GM21526 (cell line): ENCODE data around the gene RIF1.
A peak's percentile ranks its signal among the peaks of the same experiment; 100 is the strongest.
"Not testable (repeated sequence)": the region's sequence is repeated elsewhere in the genome, so short reads cannot be mapped to it uniquely, and the experiment has no call there.

Experiments used
- ATAC-seq: cut with Tn5 transposase; IDR thresholded peaks from one replicate; pipeline ENCODE4 v1.9.1; 2021; ENCODE audit warnings: moderate library complexity; ENCODE audit not compliant: unreplicated experiment, low FRiP score

RIF1 gene

DNA sequence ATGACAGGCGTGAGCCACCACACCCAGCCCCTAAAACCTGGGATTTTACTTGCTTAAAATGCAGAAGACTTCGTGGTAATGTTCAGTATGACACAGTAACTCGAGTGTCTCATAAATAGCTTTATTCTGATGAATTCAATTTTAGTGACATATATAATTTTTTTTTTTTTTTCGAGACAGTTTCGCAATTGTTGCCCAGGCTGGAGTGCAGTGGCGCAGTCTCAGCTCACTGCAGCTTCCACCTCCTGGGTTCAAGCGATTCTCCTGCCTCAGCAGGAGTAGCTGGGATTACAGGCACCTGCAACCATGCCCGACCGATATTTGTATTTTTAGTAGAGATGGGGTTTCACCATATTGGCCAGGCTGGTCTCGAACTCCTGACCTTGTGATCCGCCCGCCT is 12.0 kb downstream of the RIF1 start:
- not testable (repeated sequence) for ATAC-seq

DNA sequence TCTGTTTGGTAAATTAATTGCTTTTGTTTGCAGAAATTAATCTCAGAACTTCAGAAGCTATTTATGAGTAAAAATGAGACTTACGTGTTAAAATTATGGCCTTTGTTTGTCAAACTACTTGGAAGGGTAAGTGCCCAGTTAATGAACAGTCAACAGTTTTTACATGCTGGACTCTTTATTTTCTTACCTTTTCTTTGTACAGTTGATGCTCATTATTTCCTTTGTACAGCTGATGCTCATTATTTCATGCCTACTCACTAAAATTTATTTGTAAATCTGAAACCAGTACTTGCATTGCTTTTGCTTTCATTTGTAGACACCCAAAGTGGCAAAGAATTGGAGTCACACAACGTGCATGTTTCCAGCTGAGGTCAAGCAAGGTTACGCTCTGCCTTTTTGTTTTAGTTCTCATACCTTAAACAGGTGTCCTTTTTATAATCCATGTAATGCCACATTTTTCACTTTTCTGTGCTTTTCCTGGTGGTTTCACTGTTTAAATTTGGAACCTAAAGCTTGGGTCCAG is 13.3 kb downstream of the RIF1 start:
- ATAC-seq: peak; percentile 66

DNA sequence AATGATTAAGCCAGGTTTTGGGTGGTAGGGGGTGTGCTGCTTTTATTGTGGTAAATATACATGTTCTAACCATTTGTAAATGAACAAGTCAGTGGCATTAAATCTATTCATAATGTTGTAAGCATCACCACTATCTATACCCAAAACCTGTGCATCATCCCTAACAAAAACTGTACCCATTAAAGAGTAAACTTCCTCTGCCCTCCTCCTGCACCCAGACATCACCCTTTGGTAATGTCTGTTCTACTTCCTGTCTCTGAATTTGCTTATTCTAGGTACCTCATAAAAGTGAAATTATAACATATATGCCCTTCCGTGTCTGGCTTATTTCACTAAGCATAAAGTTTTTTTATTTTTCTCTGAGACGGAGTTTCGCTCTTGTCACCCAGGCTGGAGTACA is 14.1 kb downstream of the RIF1 start:
- ATAC-seq: no peak

DNA sequence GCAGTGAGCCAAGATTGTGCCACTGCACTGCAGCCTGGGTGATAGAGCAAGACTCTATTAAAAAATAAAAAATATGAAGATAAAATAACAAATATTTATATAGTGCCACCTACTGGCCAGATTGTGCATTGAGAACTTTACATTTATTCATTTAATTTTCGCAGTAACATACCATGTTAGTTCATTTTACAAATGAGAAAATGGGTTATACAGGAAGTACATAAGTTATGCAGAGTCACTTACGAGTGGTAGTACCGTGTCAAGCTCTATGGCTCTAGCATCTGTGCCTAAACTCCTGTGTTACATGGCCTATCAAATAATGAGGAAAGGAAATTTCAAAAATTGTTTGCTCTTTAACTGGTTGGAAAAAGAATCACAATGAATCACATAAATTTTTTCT is 27.9 kb downstream of the RIF1 start:
- ATAC-seq: no peak

DNA sequence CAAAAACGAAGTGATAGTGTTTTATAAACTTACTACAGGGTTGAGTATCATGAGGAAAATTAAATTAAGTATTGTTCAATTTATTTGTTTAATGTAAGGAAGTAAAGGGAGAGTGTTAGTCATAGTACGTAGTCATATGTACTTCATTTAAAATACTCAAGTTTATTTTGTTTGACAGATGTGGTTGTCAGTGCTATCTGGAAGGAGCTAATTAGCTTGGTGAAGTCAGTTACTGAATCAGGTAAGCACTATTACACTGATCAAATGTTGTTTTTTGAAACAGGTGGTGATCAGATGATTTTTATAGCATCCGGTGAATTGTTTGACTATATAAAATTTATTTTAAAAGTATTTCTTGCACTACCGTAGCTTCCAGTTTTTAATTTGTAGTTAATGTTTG is 28.8 kb downstream of the RIF1 start:
- no peak for ATAC-seq

DNA sequence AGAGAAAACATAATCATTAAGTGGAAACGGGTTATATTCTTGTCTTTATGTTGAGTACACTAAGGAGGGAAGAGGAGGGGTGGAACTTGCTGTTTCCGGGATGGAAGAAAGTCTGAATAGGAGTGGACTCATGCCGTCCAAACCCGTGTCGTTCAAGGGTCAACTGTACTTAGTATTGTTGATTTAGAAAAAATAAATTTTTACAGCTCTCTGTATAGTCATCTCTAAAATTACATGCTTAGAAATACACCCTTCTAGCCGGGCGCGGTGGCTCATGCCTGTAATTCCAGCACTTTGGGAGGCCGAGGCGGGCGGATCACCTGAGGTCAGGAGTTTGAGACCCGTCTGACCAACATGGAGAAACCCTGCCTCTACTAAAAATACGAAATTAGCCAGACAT is 29.4 kb downstream of the RIF1 start:
- no peak for ATAC-seq

DNA sequence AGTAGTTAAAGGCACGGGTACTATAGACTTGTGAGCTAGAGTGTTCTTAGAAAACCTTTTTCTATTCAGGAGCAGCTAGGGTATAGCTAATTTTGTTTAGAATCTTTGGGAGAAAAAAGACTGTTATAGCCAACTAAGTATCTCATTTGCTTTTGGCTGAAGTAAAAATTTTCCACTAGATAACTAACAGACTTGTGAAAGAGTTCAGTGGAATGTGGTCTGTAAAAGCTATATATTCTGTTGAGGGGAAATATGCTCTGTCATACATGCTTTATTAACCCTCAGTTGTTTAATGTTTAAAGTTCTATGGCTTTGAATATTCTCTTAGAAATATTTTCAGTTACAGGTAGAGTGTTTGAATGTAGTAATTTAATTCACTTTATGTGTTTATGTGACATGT is 49.7 kb downstream of the RIF1 start:
- no peak for ATAC-seq

DNA sequence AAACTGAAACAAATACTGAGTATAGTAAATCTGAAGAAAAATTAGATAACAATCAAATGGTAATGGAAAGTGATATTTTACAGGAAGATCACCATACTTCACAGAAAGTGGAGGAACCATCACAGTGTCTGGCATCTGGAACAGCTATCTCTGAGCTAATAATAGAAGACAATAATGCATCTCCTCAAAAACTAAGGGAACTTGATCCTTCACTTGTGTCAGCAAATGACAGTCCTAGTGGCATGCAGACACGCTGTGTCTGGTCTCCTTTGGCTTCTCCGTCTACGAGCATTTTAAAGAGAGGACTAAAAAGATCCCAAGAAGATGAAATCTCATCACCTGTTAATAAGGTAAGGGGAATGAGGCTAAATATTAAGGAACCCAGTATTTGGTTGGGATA is 56.1 kb downstream of the RIF1 start:
- ATAC-seq: no peak

DNA sequence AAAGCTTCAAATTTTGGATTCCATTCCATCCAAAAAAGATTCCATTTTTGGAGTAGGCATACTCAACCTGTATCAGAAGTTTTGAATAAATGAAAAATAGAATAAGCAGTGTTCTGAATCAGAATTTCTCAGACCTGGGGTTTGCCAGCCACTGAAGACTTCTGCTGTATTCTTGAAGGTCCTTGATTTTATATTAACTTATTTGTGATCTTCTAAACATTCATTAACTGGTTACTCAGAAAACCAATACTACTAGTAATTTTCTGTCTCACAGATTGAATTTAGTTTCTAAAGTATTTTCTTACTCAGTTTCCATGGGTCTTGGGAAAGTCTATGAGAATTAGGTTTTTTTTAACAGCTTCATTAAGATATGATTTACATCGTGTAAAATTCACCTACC is 60.9 kb downstream of the RIF1 start:
- ATAC-seq: no peak

DNA sequence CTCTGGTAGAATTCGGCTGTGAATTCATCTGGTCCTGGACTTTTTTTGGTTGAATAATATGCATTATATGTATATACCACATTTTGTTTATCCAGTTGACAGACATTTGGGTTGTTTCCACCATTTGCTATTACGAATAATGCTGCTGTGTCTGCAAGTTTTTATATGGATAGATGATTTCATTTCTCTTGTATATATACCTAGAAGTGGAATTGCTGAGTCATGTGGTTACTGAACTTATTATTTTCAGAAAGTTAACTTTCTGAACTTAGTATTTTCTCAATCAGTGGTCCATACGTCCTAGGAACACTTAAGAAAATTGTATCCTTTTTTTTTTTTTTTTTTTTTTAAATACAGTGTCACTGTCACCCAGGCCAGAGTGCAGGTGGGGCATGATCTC is 63.3 kb downstream of the RIF1 start:
- no peak for ATAC-seq

DNA sequence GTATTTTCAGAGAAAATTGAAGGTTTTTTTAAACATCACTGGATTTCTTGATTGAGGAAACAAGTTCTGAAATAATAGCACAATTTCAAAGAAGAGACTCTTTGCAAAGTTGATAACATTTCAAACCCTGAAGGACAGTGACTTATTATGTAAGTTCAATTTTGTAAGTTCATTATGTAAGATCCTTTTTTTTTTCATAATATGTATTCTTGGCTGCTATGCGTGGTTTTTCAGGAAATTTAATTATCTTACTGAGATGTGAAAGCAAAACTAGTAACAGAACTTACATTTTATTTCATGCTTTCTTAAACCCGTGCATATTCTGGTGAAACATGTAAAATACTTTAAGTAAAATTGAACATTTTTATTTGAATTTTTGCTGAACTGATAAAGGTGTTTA is 65.4 kb downstream of the RIF1 start:
- no peak for ATAC-seq

DNA sequence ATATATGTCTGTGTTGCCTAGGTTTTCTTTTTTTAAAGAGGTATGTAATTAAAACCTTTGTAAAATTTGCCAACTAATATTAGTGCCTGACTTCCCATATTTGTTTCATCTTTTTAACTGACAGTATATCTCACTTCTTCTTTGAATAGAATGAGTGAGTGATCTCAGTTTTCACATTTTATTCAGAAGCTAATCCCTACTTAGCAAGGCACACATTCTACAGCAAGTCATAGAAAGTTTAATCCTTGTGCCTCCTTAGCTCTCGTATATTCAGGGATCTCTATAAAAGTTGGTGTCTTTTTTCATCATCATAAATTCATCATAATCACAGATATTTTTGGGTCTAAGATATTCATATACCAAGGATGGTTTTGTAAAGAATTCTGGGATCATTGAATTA is 66.6 kb downstream of the RIF1 start:
- ATAC-seq: no peak

DNA sequence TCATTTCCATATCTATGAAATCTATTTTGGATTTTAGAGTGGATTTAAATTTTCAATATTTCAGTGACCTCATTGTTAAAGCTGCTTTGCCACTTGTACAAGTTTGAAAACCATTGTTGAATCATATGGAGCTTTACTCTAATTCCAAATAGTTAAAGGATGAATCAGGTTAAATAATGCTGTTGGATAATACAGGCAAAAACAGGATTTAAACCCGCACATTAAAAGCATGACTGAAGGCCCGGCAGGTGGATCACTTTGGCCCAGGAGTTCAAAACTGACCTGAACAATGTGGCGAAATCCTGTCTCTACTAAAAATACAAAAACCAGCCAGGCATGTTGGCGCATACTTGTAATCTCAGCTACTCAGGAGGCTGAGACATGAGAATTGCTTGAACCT is 68.3 kb downstream of the RIF1 start:
- ATAC-seq: no peak

DNA sequence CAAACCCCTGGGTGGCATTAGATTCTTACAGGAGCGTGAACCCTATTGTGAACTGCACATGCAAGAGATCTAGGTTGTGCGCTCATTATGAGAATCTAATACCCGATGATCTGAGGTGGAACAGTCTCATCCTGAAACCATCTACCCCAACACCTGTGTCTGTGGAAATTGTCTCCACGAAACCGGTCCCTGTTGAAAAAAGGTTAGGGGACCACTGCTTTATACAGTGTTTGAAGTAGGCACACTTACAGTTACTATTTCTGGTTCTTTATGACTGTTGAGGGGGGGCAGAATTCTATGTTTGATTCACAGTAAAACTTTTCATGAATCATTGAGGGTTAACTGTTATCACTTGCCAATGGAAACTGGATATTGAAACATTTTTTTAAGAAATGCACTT is 72.0 kb downstream of the RIF1 start:
- ATAC-seq: no peak

DNA sequence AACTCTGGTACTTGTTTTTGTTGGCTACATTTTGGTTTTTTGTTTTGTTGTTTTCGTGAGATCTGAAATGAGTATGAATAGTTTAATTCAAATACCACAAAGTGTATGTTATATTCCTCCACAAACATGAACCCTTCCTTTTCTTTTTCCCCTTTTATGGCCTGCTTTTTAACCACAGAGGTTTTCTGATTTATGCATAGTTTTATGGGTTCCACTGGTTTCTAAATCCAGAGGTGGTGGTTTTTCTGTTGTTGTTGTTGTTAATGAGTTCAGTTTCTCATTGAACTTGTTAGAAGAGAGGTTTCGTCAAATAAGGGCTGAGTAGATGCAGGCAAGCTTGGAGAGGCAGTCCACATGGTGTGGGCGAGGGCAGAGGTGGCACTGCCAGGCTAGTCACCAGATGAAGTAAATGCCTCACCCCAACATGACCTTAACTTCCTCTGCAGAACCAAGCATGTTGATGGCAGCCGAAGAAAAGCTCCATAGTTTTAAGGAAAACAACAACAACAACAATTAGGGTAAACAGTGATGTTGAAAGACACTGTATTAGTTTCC is 72.5 kb downstream of the RIF1 start:
- ATAC-seq: no peak

DNA sequence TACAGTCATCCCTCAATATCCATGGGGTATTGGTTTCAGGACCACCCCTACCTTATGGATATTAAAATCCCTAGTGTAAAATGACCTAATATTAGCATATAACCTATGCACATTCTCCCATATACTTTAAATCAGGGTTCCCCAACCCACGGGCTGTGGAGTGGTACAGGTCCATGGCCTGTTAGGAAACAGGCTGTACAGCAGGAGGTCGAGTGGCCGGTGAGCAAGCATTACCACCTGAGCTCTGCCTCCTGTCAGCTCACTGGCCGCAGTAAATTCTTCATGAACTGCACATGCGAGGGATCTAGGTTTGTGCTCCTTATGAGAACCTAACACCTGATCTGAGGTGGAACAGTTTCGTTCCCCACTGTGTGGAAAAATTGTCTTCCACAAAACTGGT is 73.8 kb downstream of the RIF1 start:
- no peak for ATAC-seq

DNA sequence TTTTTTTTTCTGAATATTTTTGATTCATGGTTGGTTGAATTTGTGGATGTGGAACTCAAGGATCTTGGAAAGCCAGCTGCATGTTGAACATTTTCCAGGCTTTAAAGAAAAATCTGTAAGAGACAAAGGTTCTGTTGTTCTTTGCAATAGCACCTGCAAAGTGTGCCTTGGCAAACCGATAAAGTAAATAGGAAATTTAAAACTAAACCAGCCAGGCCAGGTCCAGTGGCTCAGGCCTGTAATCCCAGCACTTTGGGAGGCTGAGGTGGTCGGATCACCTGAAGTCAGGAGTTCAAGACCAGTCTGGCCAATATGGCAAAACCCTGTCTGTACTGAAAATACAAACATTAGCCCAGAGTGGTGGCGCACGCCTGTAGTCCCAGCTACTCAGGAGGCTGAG is 74.4 kb downstream of the RIF1 start:
- ATAC-seq: no peak

DNA sequence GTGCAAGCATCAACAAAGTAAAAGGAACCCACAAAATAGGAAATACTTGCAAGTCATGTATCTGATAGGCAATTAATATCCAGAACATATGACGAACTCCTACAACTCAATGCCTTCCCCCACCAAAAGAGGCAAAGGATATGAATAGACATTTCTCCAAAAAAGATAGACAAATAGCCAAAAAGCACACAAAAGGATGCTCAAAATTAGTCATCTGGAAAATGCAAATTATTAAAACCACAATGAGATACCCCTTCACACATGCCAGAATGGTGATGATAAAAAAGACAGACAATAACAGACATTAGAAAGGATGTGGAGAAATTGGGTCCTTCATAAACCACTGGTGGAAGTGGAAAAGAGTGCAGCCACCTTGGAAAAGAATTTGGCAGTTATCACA is 76.4 kb downstream of the RIF1 start:
- ATAC-seq: no peak

DNA sequence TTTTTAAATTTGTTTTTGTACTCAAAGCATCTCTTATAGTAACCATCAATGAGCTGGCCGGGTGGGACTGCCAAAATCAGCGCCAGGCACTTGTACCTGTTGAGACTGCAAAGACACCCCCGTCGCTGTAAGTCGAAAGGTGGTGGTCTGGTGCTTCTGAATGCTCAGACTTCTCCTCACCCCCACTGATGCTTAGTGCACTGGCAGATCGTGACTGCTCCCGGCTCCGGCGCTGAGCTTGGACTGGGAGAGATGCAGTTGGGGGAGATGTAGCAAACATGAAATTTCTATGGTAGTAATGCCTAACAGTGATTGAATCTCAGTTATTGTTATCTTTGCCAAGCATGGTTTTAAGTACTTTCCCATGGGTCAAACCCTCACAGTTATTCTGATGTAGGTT is 80.6 kb downstream of the RIF1 start:
- no peak for ATAC-seq

DNA sequence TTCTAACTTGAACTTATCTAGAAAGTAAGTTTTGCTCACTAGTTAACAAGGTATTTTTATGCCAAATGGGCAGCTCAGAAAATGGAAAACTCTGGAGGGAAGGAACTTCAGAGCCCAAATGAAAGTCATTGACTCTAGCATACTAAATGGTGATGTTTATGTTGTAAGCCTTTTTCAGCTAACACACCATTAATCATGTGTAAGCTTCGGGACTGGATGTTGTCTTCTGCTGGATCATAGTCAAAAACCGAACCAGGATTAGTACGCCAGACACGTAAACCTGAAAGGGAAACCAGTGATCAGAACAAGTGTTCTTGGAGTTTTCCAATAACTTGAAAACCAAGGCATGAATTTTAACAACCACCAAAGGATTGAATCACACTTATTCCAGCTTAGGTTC is 81.8 kb downstream of the RIF1 start:
- ATAC-seq: no peak

DNA sequence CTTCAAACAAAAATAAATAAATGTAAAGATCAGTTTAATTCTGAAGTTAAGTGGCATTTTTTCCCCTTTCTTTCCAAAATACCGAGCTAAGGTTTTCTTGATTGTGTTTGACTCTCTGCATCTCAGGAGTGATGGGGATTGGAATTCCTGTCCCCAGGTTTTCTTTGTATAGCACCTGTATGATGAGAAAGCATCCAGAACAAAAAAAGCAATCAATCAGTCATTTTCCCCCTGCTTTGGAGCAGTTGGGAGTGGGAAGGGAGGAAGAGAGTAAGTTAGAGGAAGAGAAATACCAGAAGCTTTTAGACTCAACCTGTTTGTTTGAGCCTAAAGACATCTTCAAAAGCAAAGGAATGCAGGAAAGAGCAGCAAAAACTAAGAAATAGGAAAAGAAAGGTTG is 88.5 kb downstream of the RIF1 start:
- ATAC-seq: no peak

DNA sequence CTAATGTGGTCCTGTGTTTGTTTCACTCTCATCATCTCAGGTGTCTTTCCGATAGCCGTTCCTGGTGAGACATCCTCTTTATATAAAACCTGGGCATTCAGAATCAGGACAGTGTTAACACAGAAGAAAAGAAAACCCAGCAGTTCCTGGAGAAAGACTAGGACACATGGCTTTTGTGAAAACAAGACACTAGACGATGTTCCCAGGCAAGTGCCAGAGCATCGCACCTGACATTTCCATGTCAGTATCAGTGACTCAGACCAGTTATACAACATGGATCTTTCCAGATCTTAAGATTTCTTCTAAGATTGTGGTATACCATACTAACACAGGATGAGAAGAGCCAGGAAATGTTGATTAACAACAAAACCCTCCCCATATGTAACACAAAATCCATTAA is 96.5 kb downstream of the RIF1 start:
- no peak for ATAC-seq

DNA sequence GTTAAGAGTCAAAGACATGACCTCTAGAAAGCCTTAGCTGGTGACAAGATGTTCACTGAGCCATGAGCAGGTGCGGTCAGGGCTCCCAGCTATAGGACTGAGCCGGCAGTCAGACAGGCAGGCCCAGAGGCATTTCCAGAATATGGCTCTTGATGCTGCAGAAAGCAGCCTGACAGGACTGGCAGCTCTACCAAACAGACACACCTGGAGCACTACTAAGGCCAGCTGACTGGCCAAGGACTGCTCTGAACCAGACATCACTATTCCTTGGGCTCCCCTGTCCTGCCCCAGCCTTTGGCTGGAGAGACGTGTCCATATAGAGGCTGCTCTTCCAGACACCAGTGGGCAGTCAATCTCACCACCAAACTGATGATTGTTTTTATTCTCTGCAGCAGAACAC is 98.8 kb downstream of the RIF1 start:
- ATAC-seq: no peak
